ENCODE results near the gene MC1R.
"Not testable (repeated sequence)": the region's sequence is repeated elsewhere in the genome, so short reads cannot be mapped to it uniquely, and the experiment has no call there.

The MC1R gene

DNA sequence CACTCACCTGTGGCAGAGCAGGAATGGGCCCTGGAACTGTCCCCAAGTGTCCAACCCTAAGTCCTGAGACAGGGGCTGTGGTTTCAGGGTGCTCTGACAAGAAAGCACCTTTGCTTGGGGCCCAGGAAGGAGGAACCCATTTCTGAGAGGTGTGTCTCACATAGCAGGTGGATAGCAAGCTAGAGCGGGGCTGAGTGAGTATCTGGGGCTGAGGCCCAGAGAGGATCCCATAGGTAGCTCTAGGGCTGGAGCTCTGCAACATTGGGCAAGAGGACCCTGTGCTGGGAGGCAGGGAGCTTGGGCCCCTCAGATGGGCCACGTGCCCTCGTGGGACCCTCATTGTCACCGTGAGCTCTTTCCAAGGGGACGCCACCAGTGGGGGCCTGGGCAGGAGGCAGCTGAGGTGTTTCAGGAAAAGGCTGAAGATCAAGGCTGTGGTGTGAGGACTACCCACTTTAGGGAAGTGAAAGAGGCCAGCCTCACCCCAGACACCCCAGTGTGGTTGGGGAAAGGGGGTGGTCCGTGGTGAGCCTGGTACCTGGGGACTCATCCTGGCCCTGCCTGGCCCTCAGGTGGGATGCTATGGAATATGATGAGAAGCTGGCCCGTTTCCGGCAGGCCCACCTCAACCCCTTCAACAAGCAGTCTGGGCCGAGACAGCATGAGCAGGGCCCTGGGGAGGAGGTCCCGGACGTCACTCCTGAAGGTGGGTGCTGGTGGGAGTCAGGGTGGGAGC lies 35.2 kb downstream of the MC1R start:
- H3K4me3 Mint-ChIP-seq: peak overlapping the region; percentile 67
- peak; percentile 90 for ATAC-seq
- no peaks in the 10 kb centered on the region for H3K27me3 Mint-ChIP-seq
- peak overlapping the region; percentile 38 for H3K27ac Mint-ChIP-seq
- H3K9me3 Mint-ChIP-seq: no peaks in the 10 kb centered on the region
- H3K4me1 Mint-ChIP-seq: peaks cover 85% of the 10 kb centered on the region
- H3K36me3 Mint-ChIP-seq: peaks cover 16% of the 10 kb centered on the region

DNA sequence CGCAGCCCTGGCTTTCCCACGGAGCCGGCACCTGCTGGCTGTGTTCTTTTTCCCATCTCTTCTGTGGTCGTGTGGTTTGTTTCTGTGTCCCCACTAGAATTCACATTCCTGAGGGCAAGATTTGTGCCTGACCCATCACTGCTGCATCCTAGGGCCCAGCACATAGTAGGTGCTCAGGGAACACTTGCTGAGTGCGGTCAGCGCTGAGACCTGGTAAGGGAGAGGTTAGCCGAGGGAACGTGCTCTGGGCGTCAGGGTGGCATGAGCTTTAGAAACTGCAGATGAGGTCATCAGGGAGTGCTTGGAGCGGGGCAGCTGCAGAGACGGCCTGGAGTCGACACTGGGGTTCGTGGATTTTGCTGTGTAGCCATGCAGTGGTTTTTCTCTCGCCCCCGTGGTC lies 35.8 kb downstream of the MC1R start:
- H3K27ac Mint-ChIP-seq: peak overlapping the region; percentile 38
- H3K27me3 Mint-ChIP-seq: no peaks in the 10 kb centered on the region
- peak overlapping the region; percentile 67 for H3K4me3 Mint-ChIP-seq
- no peak for ATAC-seq
- no peaks in the 10 kb centered on the region for H3K9me3 Mint-ChIP-seq
- peaks cover 21% of the 10 kb centered on the region for H3K36me3 Mint-ChIP-seq
- peaks cover 84% of the 10 kb centered on the region for H3K4me1 Mint-ChIP-seq

DNA sequence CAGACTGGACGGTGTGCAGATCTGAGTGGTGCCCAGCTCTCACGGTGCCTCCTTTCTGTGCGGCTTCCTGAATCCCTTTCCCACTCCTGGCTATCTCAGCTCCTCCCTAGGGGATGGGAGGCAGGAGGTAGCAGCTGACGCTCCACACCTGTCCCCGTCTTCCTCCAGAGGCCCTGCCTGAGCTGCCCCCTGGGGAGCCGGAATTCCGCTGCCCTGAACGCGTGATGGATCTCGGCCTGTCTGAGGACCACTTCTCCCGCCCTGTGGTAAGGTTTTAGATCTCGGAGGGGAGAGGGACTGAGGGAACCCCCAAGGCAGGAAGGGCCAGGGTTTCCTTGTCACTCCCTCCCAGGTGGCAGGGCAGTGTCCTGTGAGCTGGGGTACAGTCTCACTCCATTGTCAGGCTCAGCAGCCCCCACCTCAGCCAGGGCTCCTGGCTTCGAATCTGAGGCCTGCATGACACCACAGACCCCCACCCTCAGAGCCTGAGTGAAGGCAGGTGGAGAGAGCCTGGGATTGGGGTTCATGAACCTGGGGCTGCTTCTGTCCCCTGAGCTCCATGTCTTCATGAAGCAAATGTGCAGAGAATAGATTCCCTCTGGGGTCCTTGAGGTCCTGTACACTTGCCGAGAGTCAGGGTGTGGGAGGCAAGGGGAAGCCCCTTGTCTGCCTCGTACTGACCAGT lies 36.5 kb downstream of the MC1R start:
- peak overlapping the region; percentile 15 for H3K4me3 Mint-ChIP-seq
- no peaks in the 10 kb centered on the region for H3K27me3 Mint-ChIP-seq
- H3K4me1 Mint-ChIP-seq: peaks cover 84% of the 10 kb centered on the region
- H3K9me3 Mint-ChIP-seq: no peaks in the 10 kb centered on the region
- H3K27ac Mint-ChIP-seq: peak overlapping the region; percentile 27
- ATAC-seq: no peak
- H3K36me3 Mint-ChIP-seq: peaks cover 27% of the 10 kb centered on the region

DNA sequence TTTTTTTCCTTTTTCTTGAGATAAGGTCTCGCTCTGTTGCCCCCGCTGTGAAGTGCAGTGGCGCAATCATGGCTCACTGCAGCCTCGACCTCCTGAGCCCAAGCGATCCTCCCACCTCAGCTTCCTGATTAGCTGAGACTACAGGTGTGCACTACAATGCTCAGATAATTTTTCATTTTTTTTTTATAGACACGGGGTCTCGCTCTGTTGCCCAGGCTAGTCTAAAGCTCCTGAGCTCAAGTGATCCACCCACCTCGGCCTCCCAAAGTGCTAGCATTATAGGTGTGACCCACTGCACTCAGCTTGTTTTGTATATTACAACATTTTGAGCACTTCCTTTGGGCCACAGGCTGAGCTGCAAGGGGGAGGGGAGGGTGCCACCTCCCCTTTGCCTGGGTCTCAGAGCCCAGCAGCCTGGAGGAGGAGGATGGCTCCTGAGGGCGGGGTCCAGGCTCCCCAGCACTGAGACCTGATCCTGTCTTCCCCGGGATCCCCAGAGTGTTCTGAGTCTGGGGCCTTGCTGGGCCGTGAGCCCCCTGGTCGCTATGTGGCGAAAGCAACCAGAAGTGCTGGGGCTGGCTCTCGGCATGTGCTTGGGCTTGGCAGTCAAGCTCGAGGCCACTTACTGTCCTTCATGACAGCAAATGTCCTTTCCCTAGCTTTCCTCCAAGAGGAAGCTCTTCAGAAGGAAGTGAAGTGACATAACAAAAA lies 38.0 kb downstream of the MC1R start:
- Mint-ChIP-seq H3K9me3 (no peaks in the 10 kb centered on the region), H3K4me3 (no peak overlapping the region), H3K36me3 (peaks cover 34% of the 10 kb centered on the region), H3K27me3 (no peaks in the 10 kb centered on the region), H3K27ac (peak overlapping the region; percentile 54), H3K4me1 (peaks cover 78% of the 10 kb centered on the region)
- ATAC-seq: peak; percentile 28

DNA sequence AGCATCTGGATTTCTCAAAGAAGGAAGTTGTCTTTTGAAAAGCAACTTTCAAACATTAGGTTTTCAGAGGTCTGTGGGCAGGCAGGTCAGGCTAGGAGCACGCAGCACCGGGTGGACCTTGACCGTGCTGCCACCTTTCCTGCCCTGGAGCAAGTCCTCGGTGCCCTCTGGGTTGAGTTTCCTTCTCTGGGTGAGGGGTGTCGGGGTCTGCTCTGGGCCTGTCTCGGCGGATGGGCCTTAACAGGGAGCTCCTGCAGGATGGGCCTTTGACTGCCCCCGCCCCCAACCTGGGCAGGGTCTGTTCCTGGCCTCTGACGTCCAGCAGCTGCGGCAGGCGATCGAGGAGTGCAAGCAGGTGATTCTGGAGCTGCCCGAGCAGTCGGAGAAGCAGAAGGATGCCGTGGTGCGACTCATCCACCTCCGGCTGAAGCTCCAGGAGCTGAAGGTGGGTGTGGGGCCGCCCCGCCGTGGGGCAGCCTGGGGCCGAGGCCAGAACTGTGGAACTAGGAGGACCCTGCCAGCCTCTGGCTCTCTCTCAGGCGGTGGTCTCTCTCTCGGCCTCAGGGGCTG lies 38.6 kb downstream of the MC1R start:
- no peaks in the 10 kb centered on the region for H3K27me3 Mint-ChIP-seq
- peaks cover 72% of the 10 kb centered on the region for H3K4me1 Mint-ChIP-seq
- H3K27ac Mint-ChIP-seq: peak overlapping the region; percentile 54
- H3K9me3 Mint-ChIP-seq: no peaks in the 10 kb centered on the region
- H3K4me3 Mint-ChIP-seq: no peak overlapping the region
- peaks cover 38% of the 10 kb centered on the region for H3K36me3 Mint-ChIP-seq
- ATAC-seq: no peak

DNA sequence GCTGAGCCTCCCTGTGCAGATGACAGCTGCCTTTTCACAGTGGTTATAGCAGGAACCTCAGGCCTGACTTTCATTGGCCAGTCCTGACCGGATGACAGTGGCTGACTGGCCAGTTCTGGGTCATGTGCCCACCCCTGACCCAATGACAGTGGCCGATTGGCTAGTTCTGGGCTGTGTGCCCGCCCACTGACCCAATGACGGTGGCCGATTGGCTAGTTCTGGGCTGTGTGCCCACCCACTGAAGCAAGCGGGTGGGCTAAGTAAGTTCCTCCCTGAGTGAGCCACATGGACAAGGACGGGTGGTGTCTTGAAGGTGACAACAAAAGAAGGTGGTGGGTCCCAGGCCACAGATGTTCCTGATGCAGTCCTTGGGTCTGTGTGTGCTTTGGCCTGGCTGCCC lies 39.4 kb downstream of the MC1R start:
- H3K27me3 Mint-ChIP-seq: no peaks in the 10 kb centered on the region
- H3K4me1 Mint-ChIP-seq: peaks cover 65% of the 10 kb centered on the region
- H3K9me3 Mint-ChIP-seq: no peaks in the 10 kb centered on the region
- peaks cover 38% of the 10 kb centered on the region for H3K36me3 Mint-ChIP-seq
- no peak overlapping the region for H3K4me3 Mint-ChIP-seq
- no peak for ATAC-seq
- no peak overlapping the region for H3K27ac Mint-ChIP-seq

DNA sequence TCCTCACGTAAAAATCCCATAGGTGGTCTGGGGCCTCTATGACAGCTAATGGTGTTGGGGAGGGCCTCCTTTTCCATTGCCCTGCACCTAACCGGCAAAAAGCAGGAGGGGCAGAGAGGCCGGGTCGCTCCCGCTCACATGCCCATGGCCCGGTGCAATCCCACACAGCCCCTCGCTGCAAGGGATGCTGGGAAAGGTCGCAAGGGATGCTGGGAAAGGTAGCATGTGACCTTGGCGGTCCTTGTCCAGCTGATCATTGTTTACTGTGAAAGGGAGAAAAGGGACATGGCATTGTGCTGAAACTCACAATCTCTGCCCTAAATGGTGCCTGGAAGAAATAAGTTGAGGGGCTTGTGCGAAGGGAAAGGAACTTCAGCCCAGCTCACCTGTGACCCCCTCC lies 39.9 kb downstream of the MC1R start:
- no peak for ATAC-seq
- Mint-ChIP-seq H3K27ac (no peak overlapping the region), H3K9me3 (no peaks in the 10 kb centered on the region), H3K27me3 (no peaks in the 10 kb centered on the region), H3K4me1 (peaks cover 59% of the 10 kb centered on the region), H3K36me3 (peaks cover 41% of the 10 kb centered on the region), H3K4me3 (no peak overlapping the region)

DNA sequence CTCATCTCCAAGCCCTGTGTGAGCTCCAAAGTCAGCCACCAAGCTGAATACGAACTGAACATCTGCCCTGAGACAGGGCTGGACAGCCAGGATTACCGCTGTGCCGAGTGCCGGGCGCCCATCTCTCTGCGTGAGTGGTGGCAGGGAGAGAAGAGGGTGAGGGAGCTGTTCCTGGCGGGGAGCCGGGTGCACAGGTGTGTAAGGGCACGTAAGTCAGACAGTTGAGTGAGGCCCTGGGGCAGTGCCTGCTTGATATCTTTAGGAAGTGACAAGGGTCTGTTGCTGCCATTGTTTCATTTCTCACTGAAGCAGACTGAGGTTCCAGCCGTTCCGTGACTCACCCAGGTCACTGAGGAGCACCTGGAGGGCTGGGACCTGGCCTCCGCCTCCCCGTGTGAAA lies 42.3 kb downstream of the MC1R start:
- no peak overlapping the region for H3K4me3 Mint-ChIP-seq
- H3K9me3 Mint-ChIP-seq: no peaks in the 10 kb centered on the region
- ATAC-seq: no peak
- H3K36me3 Mint-ChIP-seq: peaks cover 38% of the 10 kb centered on the region
- H3K27ac Mint-ChIP-seq: no peak overlapping the region
- no peaks in the 10 kb centered on the region for H3K27me3 Mint-ChIP-seq
- H3K4me1 Mint-ChIP-seq: peaks cover 36% of the 10 kb centered on the region

DNA sequence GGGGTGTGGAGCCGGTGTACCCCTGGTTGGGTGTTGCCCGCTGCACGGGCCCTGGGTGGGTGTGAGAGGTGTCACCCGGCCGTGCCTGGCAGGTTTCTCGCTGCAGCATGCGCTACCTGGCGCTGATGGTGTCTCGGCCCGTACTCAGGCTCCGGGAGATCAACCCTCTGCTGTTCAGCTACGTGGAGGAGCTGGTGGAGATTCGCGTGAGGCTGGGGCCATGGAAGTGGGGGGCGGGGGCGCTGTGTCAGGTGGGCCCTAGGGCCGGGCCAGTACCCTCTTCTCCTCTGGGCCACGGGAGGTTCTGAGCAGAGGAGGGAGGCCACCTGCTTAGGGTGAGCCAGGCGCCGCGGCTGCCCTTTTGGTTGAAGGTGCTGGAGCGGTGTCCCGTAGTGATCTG lies 43.3 kb downstream of the MC1R start:
- ATAC-seq: no peak
- Mint-ChIP-seq H3K36me3 (peaks cover 38% of the 10 kb centered on the region), H3K9me3 (no peaks in the 10 kb centered on the region), H3K4me1 (peaks cover 26% of the 10 kb centered on the region), H3K27ac (no peak overlapping the region), H3K27me3 (no peaks in the 10 kb centered on the region), H3K4me3 (no peak overlapping the region)

DNA sequence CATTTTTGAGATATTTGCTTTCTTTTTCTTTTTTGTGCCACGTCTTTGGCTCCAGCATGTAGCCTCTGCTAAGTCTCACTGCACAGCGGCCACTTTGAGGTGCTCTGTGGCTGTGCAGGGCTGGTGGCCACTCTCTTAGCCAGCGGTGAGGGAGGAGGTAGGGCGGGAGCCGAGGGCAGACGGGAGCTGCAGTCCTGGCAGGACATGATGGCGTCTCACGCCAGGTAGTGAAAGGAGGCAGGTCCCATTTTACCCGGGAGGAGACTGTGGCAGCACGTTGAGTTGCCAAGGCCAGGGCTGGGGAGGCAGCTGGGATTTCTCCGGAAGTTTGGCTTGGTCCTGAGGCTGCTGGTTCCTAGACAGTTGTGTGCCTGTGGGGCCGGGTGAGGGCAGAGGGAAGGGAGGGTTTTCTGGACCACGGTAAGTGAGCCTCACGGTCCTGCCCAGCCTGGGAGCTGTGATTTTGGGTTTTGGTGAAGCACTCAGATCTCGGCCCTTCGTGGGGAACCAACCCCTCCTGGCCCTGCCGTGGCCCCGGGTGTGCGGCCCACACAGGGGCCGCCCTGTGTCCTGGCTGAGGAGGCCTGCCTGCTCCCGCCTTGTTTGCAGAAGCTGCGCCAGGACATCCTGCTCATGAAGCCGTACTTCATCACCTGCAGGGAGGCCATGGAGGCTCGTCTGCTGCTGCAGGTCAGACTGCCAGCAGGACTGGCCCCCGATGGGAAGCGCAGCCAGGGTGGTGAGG lies 44.3 kb downstream of the MC1R start:
- Mint-ChIP-seq H3K4me1 (peaks cover 18% of the 10 kb centered on the region), H3K9me3 (no peaks in the 10 kb centered on the region), H3K27me3 (no peaks in the 10 kb centered on the region), H3K27ac (no peak overlapping the region), H3K36me3 (peaks cover 37% of the 10 kb centered on the region), H3K4me3 (no peak overlapping the region)
- no peak for ATAC-seq

DNA sequence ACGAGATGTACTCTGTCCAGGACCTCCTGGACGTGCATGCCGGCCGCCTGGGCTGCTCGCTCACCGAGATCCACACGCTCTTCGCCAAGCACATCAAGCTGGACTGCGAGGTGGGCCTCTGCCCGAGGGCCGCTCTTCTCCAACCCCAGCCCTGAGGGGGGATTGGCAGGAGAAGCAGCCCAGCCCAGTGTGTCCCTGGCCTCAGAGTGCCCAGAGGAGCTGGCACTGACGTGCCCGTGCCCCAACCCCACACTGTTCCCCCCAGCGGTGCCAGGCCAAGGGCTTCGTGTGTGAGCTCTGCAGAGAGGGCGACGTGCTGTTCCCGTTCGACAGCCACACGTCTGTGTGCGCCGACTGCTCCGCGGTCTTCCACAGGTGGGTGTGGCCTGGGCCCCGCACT lies 45.5 kb downstream of the MC1R start:
- peaks cover 9% of the 10 kb centered on the region for H3K4me1 Mint-ChIP-seq
- no peak for ATAC-seq
- no peak overlapping the region for H3K27ac Mint-ChIP-seq
- H3K4me3 Mint-ChIP-seq: no peak overlapping the region
- no peaks in the 10 kb centered on the region for H3K27me3 Mint-ChIP-seq
- no peaks in the 10 kb centered on the region for H3K9me3 Mint-ChIP-seq
- H3K36me3 Mint-ChIP-seq: peaks cover 24% of the 10 kb centered on the region

DNA sequence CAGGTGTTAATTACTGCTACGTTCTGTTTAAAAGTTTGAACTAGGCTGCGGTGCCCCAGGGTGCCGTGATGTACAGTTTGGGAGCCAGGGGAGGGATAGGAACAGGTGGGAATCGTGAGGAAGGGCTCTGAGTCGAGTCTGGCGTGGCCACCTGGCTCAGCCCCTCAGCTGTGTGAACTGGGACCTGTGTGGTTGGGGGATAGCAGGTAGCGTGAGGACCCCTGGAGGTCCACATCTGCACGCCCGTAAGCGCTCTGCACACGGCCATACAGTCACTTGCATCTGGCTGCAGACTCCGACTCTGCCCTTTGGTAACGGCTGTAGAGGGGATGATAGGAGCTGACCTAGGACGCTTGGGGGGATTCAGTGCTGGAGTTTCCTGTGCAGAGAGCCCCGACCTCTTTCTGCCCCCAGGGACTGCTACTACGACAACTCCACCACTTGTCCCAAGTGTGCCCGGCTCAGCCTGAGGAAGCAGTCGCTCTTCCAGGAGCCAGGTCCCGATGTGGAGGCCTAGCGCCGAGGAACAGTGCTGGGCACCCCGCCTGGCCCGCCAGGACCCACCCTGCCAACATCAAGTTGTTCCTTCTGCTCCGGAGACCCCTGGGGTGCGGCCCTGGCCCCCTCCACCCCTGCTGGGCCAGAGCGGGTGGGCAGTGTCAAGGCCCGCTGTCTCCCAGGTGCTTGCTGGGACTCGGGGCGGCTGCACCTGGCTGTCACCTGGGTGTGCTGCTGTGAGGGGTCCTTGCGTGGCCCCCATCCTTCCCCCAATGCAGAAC lies 47.0 kb downstream of the MC1R start:
- no peaks in the 10 kb centered on the region for H3K27me3 Mint-ChIP-seq
- H3K9me3 Mint-ChIP-seq: no peaks in the 10 kb centered on the region
- no peak overlapping the region for H3K27ac Mint-ChIP-seq
- peaks cover 8% of the 10 kb centered on the region for H3K4me1 Mint-ChIP-seq
- H3K36me3 Mint-ChIP-seq: peaks cover 13% of the 10 kb centered on the region
- no peak overlapping the region for H3K4me3 Mint-ChIP-seq
- ATAC-seq: peak; percentile 5

DNA sequence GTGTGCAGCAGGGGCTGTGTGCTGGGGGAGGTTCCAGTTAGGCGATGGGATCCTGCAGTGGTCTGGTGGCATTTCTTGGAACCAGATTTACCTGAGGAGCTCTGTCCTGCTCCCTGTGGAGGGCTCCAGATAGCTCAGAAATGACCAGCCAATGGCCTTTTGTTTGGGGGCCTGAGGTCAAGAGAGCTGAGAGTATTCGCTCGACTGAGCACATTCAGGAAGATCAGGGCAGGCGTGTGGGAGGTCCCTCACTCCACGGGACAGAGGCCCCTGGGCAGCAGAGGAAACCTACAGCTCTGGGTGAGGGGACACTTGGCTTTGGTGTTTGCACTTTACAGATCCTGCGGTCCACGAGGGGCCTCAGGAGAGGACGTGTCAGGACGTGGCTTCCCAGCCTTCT lies 48.1 kb downstream of the MC1R start:
- Mint-ChIP-seq H3K4me3 (no peak overlapping the region), H3K27me3 (no peaks in the 10 kb centered on the region), H3K36me3 (peaks cover 9% of the 10 kb centered on the region), H3K27ac (no peak overlapping the region), H3K9me3 (no peaks in the 10 kb centered on the region), H3K4me1 (peaks cover 19% of the 10 kb centered on the region)
- ATAC-seq: no peak

DNA sequence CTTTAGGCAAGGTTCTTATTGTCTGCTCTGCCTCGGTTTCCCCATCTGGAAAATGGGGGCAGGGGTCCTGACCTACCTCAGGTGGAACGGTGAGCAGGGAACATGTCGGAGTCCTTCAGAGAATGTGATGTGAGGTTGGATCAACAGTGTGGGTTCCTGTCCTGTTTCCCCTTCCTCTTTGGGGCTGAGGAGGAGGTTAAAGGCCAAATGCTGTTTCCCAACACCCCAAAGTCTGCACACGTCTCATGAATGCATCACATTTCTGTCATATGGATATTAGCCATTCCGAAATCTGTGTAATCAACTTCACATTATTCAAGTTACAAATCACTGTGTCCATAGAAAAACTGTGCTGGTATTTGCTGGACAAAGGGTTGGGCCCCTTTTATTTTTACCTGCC lies 48.8 kb downstream of the MC1R start:
- H3K27ac Mint-ChIP-seq, H3K9me3 Mint-ChIP-seq, H3K27me3 Mint-ChIP-seq, H3K36me3 Mint-ChIP-seq, ATAC-seq, H3K4me3 Mint-ChIP-seq: not testable (repeated sequence)
- H3K4me1 Mint-ChIP-seq: peaks cover 21% of the 10 kb centered on the region

All from stimulated activated memory B cell treated with anti-CD40 and anti-IgM and Interleukin-4, amounts not matched to agents 10 μg/mL and 1 μg/mL and 100 μg/mL, for 72 hours (primary cell).